K562 (cell line): ENCODE measurements around the gene LRP2BP. TPM values are rescaled to one million over a fixed set of nuclear protein-coding genes. Genes with fewer than 3 reads are reported as not detected.

ENCODE experiments used
- ATAC-seq: fragments of 200-7000 bp; cut with Tn5 transposase; 3 replicates; pipeline ENCODE4 v1.9.1; 2020; ENCODE audit warnings: moderate library complexity
- BruUV-seq: library from RNA; stranded (reverse); fragments of 400-500 nt; replicated peaks from 2 replicates; lab custom pipeline; 2021; lab: Mats Ljungman, UMichigan
- CTCF ChIA-PET: fragments of 300-600 bp; formaldehyde crosslinking; extraction: SDS; loops from one replicate; lab custom pipeline; 2021; ENCODE audit warnings: low intra/inter-chr PET ratio; lab: Yijun Ruan, JAX
- POLR2A ChIA-PET: fragments of 300-600, 350-650 bp; sonication (Branson Sonifier 250); formaldehyde crosslinking; extraction: SDS; loops from one replicate; lab custom pipeline; 2021; ENCODE audit warnings: antibody characterized with exemption, inconsistent platforms; lab: Yijun Ruan, JAX
- DNase-seq, 4 experiments: peaks; one replicate each; pipeline versions ENCODE4 v3.0.0 to v3.0.0-alpha.2; 2011 to 2018; ENCODE audit warnings: low spot score in 3 of 4, mixed read lengths in 3 of 4; ENCODE audit errors: extremely low read depth in 1 of 4
- FAIRE-seq: peaks from 2 replicates; lab custom pipeline; 2011; peaks lifted over from hg19 to GRCh38; lab: Jason Lieb, UNC
- H2AFZ ChIP-seq: 2 replicates; pipeline ENCODE4 v1.6.0; 2011; ENCODE audit warnings: low read depth, low read length, control low read depth, inconsistent platforms
- H3K27ac ChIP-seq: fragments of 200-600 bp; 3 replicates; pipeline ENCODE4 v1.8.0; 2011; ENCODE audit warnings: low read depth, mild to moderate bottlenecking, control low read depth, inconsistent platforms, low read length, moderate library complexity, mixed read lengths; ENCODE audit errors: extremely low read depth
- H3K27me3 ChIP-seq, 2 experiments: fragments of 300-600 bp in 1 of 2; 2 replicates in 1 of 2; 3 replicates in 1 of 2; pipeline versions ENCODE4 v1.6.0 to v1.8.0; 2011; ENCODE audit warnings: inconsistent platforms in 2 of 2, low read length in 2 of 2, mild to moderate bottlenecking in 1 of 2, mixed read lengths in 1 of 2, moderate library complexity in 1 of 2; ENCODE audit not compliant: control insufficient read depth in 2 of 2, insufficient read depth in 2 of 2
- H3K36me3 ChIP-seq: fragments of 300-600 bp; 3 replicates; pipeline ENCODE4 v1.8.0; 2011; ENCODE audit warnings: mild to moderate bottlenecking, low read length, inconsistent platforms; ENCODE audit not compliant: control insufficient read depth, insufficient read depth
- H3K4me1 ChIP-seq, 2 experiments: fragments of 200-600 bp in 1 of 2; replicated peaks in 1 of 2; 2 replicates in 1 of 2; 3 replicates in 1 of 2; pipeline versions ENCODE4 v1.5.1 to v1.8.0; 2011; ENCODE audit warnings: inconsistent platforms in 2 of 2, low read length in 2 of 2, mild to moderate bottlenecking in 1 of 2, mixed read lengths in 1 of 2, moderate library complexity in 1 of 2; ENCODE audit not compliant: control insufficient read depth in 2 of 2, insufficient read depth in 2 of 2
- H3K4me2 ChIP-seq: 2 replicates; pipeline ENCODE4 v1.6.1; 2011; ENCODE audit warnings: low read length, control low read depth, inconsistent platforms, mixed read lengths; ENCODE audit not compliant: insufficient read depth
- H3K4me3 ChIP-seq: fragments of 200-600 bp; sonication (generic), shearing (Covaris generic); 2 replicates; pipeline ENCODE4 v1.5.1; 2016; ENCODE audit warnings: control low read depth, inconsistent platforms
- H3K79me2 ChIP-seq: fragments of 200-600 bp; 3 replicates; pipeline ENCODE4 v1.8.0; 2011; ENCODE audit warnings: low read length, inconsistent platforms; ENCODE audit not compliant: control insufficient read depth, insufficient read depth
- H3K9ac ChIP-seq, 2 experiments: 2 replicates each; pipeline versions ENCODE4 v1.6.0 to v1.6.1; 2011; ENCODE audit warnings: low read depth in 2 of 2, low read length in 2 of 2, control low read depth in 1 of 2, inconsistent platforms in 1 of 2, mild to moderate bottlenecking in 1 of 2, mixed read lengths in 1 of 2; ENCODE audit not compliant: insufficient read depth in 1 of 2
- H3K9me1 ChIP-seq: one replicate; pipeline ENCODE4 v1.6.0; 2011; ENCODE audit warnings: inconsistent platforms, mild to moderate bottlenecking, low read length, moderate library complexity; ENCODE audit not compliant: control insufficient read depth, insufficient read depth
- H3K9me3 ChIP-seq: replicated peaks from 2 replicates; pipeline ENCODE4 v1.5.1; 2011; ENCODE audit warnings: low read depth, low read length, inconsistent platforms; ENCODE audit not compliant: control insufficient read depth, insufficient read depth
- H4K20me1 ChIP-seq: replicated peaks from 2 replicates; pipeline ENCODE4 v1.6.1; 2011; ENCODE audit warnings: low read length, inconsistent platforms, mixed read lengths; ENCODE audit not compliant: control insufficient read depth, insufficient read depth
- C11orf30 ChIP-seq: fragments of 450-650 bp; IDR thresholded peaks from 2 replicates; pipeline ENCODE4 v1.6.1; 2016; ENCODE audit warnings: low read depth, mild to moderate bottlenecking
- CREB1 ChIP-seq, 2 experiments: sonication (generic) in 1 of 2; formaldehyde crosslinking in 1 of 2; IDR thresholded peaks; 2 replicates each; pipeline versions ENCODE4 v1.6.1 to v1.8.0; 2012 to 2022; ENCODE audit warnings: inconsistent platforms in 1 of 2, mild to moderate bottlenecking in 1 of 2, missing genetic modification reagents in 1 of 2, moderate library complexity in 1 of 2
- MCM2 ChIP-seq: fragments of 450-650 bp; IDR thresholded peaks from 2 replicates; pipeline ENCODE4 v1.6.1; 2017; ENCODE audit warnings: low read depth, mild to moderate bottlenecking
- MEIS2 ChIP-seq: fragments of 450-650 bp; IDR thresholded peaks from 2 replicates; pipeline ENCODE4 v1.6.1; 2014; ENCODE audit warnings: mild to moderate bottlenecking; ENCODE audit not compliant: partially characterized antibody
- NRF1 ChIP-seq, 2 experiments: fragments of 450-650 bp; IDR thresholded peaks in 1 of 2; conservative IDR thresholded peaks in 1 of 2; 2 replicates each; pipeline ENCODE4 v1.6.1; 2014; ENCODE audit warnings: mild to moderate bottlenecking in 2 of 2
- SMARCE1 ChIP-seq: fragments of 450-650 bp; IDR thresholded peaks from 2 replicates; pipeline ENCODE4 v1.7.1; 2016; ENCODE audit warnings: mild to moderate bottlenecking
- SPI1 ChIP-seq: IDR thresholded peaks from 2 replicates; pipeline ENCODE4 v1.6.1; 2011; ENCODE audit warnings: low read depth, low read length, control low read depth, borderline replicate concordance
- SRF ChIP-seq, 2 experiments: fragments of 250-450, 450-650 bp in 1 of 2; sonication (Bioruptor Pico) in 1 of 2; sonication (generic) in 1 of 2; formaldehyde crosslinking; IDR thresholded peaks; 2 replicates each; pipeline versions ENCODE4 v1.5.0 to v1.5.1; 2020 to 2022; ENCODE audit warnings: mild to moderate bottlenecking in 1 of 2, missing genetic modification reagents in 1 of 2
- ZC3H4 ChIP-seq: sonication (generic); formaldehyde crosslinking; IDR thresholded peaks from 2 replicates; pipeline ENCODE4 v1.9.0; 2021; ENCODE audit warnings: missing genetic modification reagents, borderline replicate concordance
- ZNF316 ChIP-seq: fragments of 450-650 bp; IDR thresholded peaks from 2 replicates; pipeline ENCODE4 v1.6.1; 2016
- WGBS: fragments of 100-300 bp; shearing (Covaris generic); methylation state at CpG from one replicate; pipeline ENCODE4 v1.1.6; 2016; ENCODE audit warnings: low coverage, mixed read lengths; ENCODE audit not compliant: insufficient coverage; ENCODE audit errors: missing lambda C conversion rate; 5-methylcytosine and 5-hydroxymethylcytosine counted together
- in situ Hi-C: fragments of 300-500 bp; cut with MboI; formaldehyde crosslinking; loops from 4 replicates; pipeline ENCODE4 v1.15.0; 2018; ENCODE audit warnings: inconsistent platforms, mixed read lengths
- intact Hi-C: fragments of 100-400 bp; cut with micrococcal nuclease; formaldehyde crosslinking; loops from 2 replicates; pipeline ENCODE4 v1.14.2; 2022
- polyA plus RNA-seq, 8 experiments: library from polyadenylated mRNA; depleted of rRNA in 4 of 8; stranded (reverse) in 5 of 8; unstranded in 3 of 8; fragments of >200 nt; fragmentation: Nextera tagmentation in 2 of 8; fragmentation: Illumina TruSeq in 1 of 8; extraction: Ambion mirVana in 2 of 8; extraction: Trizol in 1 of 8; gene quantifications; 2 replicates each; pipeline versions ENCODE4 v1.2.1 to v1.2.3, GENCODE V29; 2011 to 2014; ENCODE audit warnings: inconsistent platforms in 1 of 8, missing spikeins in 1 of 8
- total RNA-seq, 7 experiments: library from RNA; depleted of rRNA in 6 of 7; stranded (reverse); fragments of >200 nt in 6 of 7; fragmentation: Illumina TruSeq in 2 of 7; extraction: Trizol in 2 of 7; gene quantifications; 2 replicates each; pipeline versions ENCODE4 v1.2.1 to v1.2.3, GENCODE V29; 2011 to 2021; ENCODE audit warnings: low replicate concordance in 1 of 7
- TF ChIP-seq, protein P1 (sequence below): sonication (generic); formaldehyde crosslinking; IDR thresholded peaks from 2 replicates; pipeline ENCODE4 v1.8.0; 2023; ENCODE audit warnings: mild to moderate bottlenecking, missing genetic modification reagents

Gene LRP2BP
- total and polyA plus RNA-seq, 9 of the 15 experiments (the other 6 are each of a cell fraction or from before 2014, with no cell fraction given) = 0.42 to 2.1 (median 0.62) TPM

DNA sequence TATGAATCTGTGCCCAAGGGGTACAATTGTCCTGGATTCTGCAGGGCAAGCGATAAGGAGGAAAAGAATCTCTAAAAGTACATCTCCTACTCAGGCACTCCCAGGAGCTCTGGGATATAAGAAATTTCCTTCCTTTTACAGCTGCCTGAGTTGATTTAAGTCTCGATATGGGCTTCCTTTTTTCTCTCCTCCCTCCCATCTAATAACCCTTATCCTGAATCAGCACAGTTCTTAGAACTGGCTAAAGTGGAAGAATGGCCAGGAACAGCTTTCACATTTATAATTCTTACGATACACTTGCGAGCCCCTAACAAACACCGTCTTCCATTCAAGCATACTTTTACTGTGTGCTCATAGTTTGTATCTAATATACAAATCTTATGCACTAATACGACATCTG lies 21.2 kb downstream of the LRP2BP start:
- no peak for DNase-seq

More for the DNA sequence above, 21.2 kb downstream of the LRP2BP start:
- Histone ChIP-seq H3K9me1 (no peaks in the 10 kb centered on the region), H3K4me3 (no peak overlapping the region), H3K79me2 (no peaks in the 10 kb centered on the region), H3K27me3 (no peaks in the 10 kb centered on the region), H3K4me2 (peak overlapping the region; percentile 17; the same call in 1 of the 2 replicates), H4K20me1 (no peaks in the 10 kb centered on the region), H2AFZ (no peak overlapping the region), H3K36me3 (peaks cover 4% of the 10 kb centered on the region; the same call in 1 of the 3 replicates), H3K4me1 (peaks cover 0 to 12% of the 10 kb centered on the region in 2 experiments; a peak in 3 of 5 replicates), H3K27ac (no peak overlapping the region), H3K9me3 (no peaks in the 10 kb centered on the region), H3K9ac (no peak overlapping the region)
- POLR2A ChIA-PET = interaction anchor here (1.7 to 2.2 kb wide), 2 partner anchors 10 to 11 kb away, joined by 6 to 10 read pairs; no protein-coding TSS in a partner anchor
- ATAC-seq (peak; percentile 57), FAIRE-seq (no peak)
- CTCF ChIA-PET = interaction anchor here (0.7 kb wide), 1 partner anchor 85 kb away, joined by 3 read pairs; no protein-coding TSS in a partner anchor
- BruUV-seq = no TSS peak
- in situ Hi-C loops (no loop called here), intact Hi-C loops (no loop called here)
- TF ChIP-seq, protein P1, sequence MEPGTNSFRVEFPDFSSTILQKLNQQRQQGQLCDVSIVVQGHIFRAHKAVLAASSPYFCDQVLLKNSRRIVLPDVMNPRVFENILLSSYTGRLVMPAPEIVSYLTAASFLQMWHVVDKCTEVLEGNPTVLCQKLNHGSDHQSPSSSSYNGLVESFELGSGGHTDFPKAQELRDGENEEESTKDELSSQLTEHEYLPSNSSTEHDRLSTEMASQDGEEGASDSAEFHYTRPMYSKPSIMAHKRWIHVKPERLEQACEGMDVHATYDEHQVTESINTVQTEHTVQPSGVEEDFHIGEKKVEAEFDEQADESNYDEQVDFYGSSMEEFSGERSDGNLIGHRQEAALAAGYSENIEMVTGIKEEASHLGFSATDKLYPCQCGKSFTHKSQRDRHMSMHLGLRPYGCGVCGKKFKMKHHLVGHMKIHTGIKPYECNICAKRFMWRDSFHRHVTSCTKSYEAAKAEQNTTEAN (CRISPR knock-in tag) = no peak
- TF ChIP-seq SPI1 = peak; percentile 31; the same call in 1 of the 2 replicates
- peak in 1 of 2 experiments; percentile 40; a peak in 1 of 4 replicates for TF ChIP-seq NRF1 (conservative IDR thresholded peaks at IDR 0.05 in 1 of 2, IDR thresholded peaks at IDR 0.05 in 1 of 2)
- no peak for TF ChIP-seq ZC3H4 (CRISPR knock-in tag)
- TF ChIP-seq MEIS2 = peak; percentile 16
- TF ChIP-seq SMARCE1 = 0 out of 2 replicates have a peak, but pooled peaks have one; percentile 15
- no peak for TF ChIP-seq MCM2
- TF ChIP-seq C11orf30 = peak; percentile 22; the same call in 1 of the 2 replicates
- TF ChIP-seq SRF (CRISPR knock-in tag; IDR thresholded peaks at IDR 0.05) = peak in 1 of 2 experiments; percentile 52; a peak in 1 of 4 replicates
- TF ChIP-seq CREB1 (IDR thresholded peaks at IDR 0.05) = no peak
- TF ChIP-seq CREB1 (CRISPR knock-in tag; IDR thresholded peaks at IDR 0.05) = no peak
- 0 out of 2 replicates have a peak, but pooled peaks have one; percentile 18 for TF ChIP-seq ZNF316
- 19% methylated on average over 5 of the region's 6 CpGs for WGBS
